ENCODE results near the gene OBSCN.

Gene OBSCN

DNA sequence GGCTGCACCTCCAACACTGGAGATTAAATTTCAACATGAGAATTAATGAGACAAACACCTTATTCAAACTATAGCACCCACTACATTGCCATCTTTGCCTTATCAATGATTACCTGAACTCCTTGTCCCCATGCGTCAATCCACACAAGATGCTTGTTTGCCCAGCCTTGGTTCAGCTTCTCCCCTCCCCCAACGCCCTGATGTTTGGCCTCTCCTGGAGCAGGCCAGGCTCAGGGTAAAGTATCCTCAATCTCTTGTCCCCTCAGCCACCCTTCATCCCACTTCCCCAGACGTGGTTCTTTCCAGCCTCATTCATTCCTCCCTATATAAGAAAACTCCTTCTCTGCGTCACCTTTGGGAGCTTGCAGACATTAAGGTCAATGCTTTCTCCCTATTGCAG, 220.6 kb downstream of the OBSCN start:
- DNase-seq = no peak

Measured in cortex of kidney (tissue), 1 donor.